PC-3 (cell line): ENCODE measurements around the gene IDH3G. TPM values are rescaled to one million over a fixed set of nuclear protein-coding genes. Genes with fewer than 3 reads are reported as not detected.

Experiments used
- ATAC-seq: fragments of 200-7000 bp; cut with Tn5 transposase; 2 replicates; pipeline ENCODE4 v1.9.1; 2020; ENCODE audit warnings: mild to moderate bottlenecking, moderate library complexity
- BruUV-seq: library from RNA; stranded (reverse); fragments of 400-500 nt; replicated peaks from 2 replicates; lab custom pipeline; 2021; lab: Mats Ljungman, UMichigan
- CTCF ChIA-PET: fragments of 300-600 bp; sonication (Branson Sonifier 250); formaldehyde crosslinking; loops from one replicate; lab custom pipeline; 2022; ENCODE audit warnings: antibody characterized with exemption; lab: Charles Lee
- POLR2A ChIA-PET: fragments of 300-600 bp; sonication (Branson Sonifier 250); formaldehyde crosslinking; loops from one replicate; lab custom pipeline; 2022; ENCODE audit warnings: antibody characterized with exemption; ENCODE audit not compliant: unreplicated experiment; lab: Charles Lee
- DNase-seq: peaks from one replicate; pipeline ENCODE4 v3.0.0-alpha.2; 2015
- H2AFZ ChIP-seq: fragments of 300-600 bp; sonication (generic); 2 replicates; pipeline ENCODE4 v1.6.0; 2016; ENCODE audit warnings: antibody characterized with exemption, low read length
- H3F3A ChIP-seq: fragments of 300-600 bp; sonication (generic); one replicate; pipeline ENCODE4 v1.6.0; 2017; ENCODE audit warnings: antibody characterized with exemption, low read length, control low read depth, mild to moderate bottlenecking; ENCODE audit not compliant: unreplicated experiment
- H3K27ac ChIP-seq: fragments of 300-600 bp; sonication (generic); 2 replicates; pipeline ENCODE4 v1.5.1; 2016; ENCODE audit warnings: mild to moderate bottlenecking, low read length
- H3K27me3 ChIP-seq: fragments of 300-600 bp; sonication (generic); 2 replicates; pipeline ENCODE4 v1.6.1; 2016; ENCODE audit warnings: low read length, mixed read lengths
- H3K36me3 ChIP-seq: fragments of 300-600 bp; sonication (generic); 2 replicates; pipeline ENCODE4 v1.6.1; 2016; ENCODE audit warnings: low read depth, mixed run types, low read length, mixed read lengths
- H3K4me1 ChIP-seq: fragments of 300-600 bp; sonication (generic); 2 replicates; pipeline ENCODE4 v1.5.1; 2016; ENCODE audit warnings: low read length; ENCODE audit not compliant: insufficient read depth
- H3K4me2 ChIP-seq: fragments of 300-600 bp; sonication (generic); 2 replicates; pipeline ENCODE4 v1.6.0; 2016; ENCODE audit warnings: low read length
- H3K4me3 ChIP-seq: fragments of 300-600 bp; sonication (generic); 2 replicates; pipeline ENCODE4 v1.5.1; 2016; ENCODE audit warnings: mild to moderate bottlenecking, low read length, mixed read lengths
- H3K79me2 ChIP-seq: fragments of 300-600 bp; sonication (generic); 2 replicates; pipeline ENCODE4 v1.6.1; 2017; ENCODE audit warnings: low read length, mixed read lengths
- H3K9ac ChIP-seq: fragments of 300-600 bp; sonication (generic); 2 replicates; pipeline ENCODE4 v1.6.0; 2016; ENCODE audit warnings: mild to moderate bottlenecking, low read length
- H3K9me2 ChIP-seq: fragments of 300-600 bp; sonication (generic); replicated peaks from 2 replicates; pipeline ENCODE4 v1.6.1; 2016; ENCODE audit warnings: mixed run types, low read length, mixed read lengths
- H3K9me3 ChIP-seq: fragments of 300-600 bp; sonication (generic); 2 replicates; pipeline ENCODE4 v1.6.1; 2016; ENCODE audit warnings: low read length, mixed read lengths
- H4K20me1 ChIP-seq: fragments of 300-600 bp; sonication (generic); 2 replicates; pipeline ENCODE4 v1.6.1; 2016; ENCODE audit warnings: low read length, mixed read lengths
- EZH2 ChIP-seq: fragments of 300-600 bp; sonication (generic); IDR thresholded peaks from one replicate; pipeline ENCODE4 v1.6.1; 2017; ENCODE audit warnings: antibody characterized with exemption, mild to moderate bottlenecking, low read length; ENCODE audit not compliant: unreplicated experiment
- EZH2phosphoT487 ChIP-seq: fragments of 300-600 bp; sonication (generic); IDR thresholded peaks from 2 replicates; pipeline ENCODE4 v1.6.1; 2018; ENCODE audit warnings: mild to moderate bottlenecking, antibody characterized with exemption, low read length, borderline replicate concordance
- intact Hi-C: fragments of 100-400 bp; cut with micrococcal nuclease; formaldehyde crosslinking; loops from 2 replicates; pipeline ENCODE4 v1.9.0; 2023
- total RNA-seq: library from RNA; depleted of rRNA; stranded (reverse); fragments of >200 nt; gene quantifications from 2 replicates; pipeline ENCODE4 v1.2.3, GENCODE V29; 2014
- TF ChIP-seq, protein P1 (sequence below): fragments of 300-600 bp; sonication (generic); conservative IDR thresholded peaks from 2 replicates; pipeline ENCODE4 v1.5.1; 2017; ENCODE audit warnings: antibody characterized with exemption, low read depth, mild to moderate bottlenecking, low read length

Gene IDH3G
- total RNA-seq, 1 experiment from 2014 or later, result 104 TPM

GRCh38 chrX:153830640-153831428, 36.7 kb upstream of the IDH3G start:
- POLR2A ChIA-PET, result no interaction called here
- Histone ChIP-seq H3K4me2 (no peak overlapping the region), H3K36me3 (no peaks in the 10 kb centered on the region), H4K20me1 (no peaks in the 10 kb centered on the region), H3K9me2 (no peaks in the 10 kb centered on the region), H3K4me1 (no peaks in the 10 kb centered on the region), H3F3A (no peaks in the 10 kb centered on the region), H3K4me3 (no peak overlapping the region), H3K9me3 (no peaks in the 10 kb centered on the region), H3K9ac (no peak overlapping the region), H3K27ac (no peak overlapping the region), H3K79me2 (no peaks in the 10 kb centered on the region), H2AFZ (no peak overlapping the region), H3K27me3 (peaks cover 37% of the 10 kb centered on the region)
- CTCF ChIA-PET, result no interaction called here
- DNase-seq (no peak), ATAC-seq (peak; percentile 22; the same call in 1 of the 2 replicates)
- TF ChIP-seq, protein P1, sequence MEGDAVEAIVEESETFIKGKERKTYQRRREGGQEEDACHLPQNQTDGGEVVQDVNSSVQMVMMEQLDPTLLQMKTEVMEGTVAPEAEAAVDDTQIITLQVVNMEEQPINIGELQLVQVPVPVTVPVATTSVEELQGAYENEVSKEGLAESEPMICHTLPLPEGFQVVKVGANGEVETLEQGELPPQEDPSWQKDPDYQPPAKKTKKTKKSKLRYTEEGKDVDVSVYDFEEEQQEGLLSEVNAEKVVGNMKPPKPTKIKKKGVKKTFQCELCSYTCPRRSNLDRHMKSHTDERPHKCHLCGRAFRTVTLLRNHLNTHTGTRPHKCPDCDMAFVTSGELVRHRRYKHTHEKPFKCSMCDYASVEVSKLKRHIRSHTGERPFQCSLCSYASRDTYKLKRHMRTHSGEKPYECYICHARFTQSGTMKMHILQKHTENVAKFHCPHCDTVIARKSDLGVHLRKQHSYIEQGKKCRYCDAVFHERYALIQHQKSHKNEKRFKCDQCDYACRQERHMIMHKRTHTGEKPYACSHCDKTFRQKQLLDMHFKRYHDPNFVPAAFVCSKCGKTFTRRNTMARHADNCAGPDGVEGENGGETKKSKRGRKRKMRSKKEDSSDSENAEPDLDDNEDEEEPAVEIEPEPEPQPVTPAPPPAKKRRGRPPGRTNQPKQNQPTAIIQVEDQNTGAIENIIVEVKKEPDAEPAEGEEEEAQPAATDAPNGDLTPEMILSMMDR, result no peak
- TF ChIP-seq EZH2phosphoT487 (no peak), EZH2 (no peak)
- BruUV-seq, result no TSS peak
- intact Hi-C loops, result no loop called here

DNA sequence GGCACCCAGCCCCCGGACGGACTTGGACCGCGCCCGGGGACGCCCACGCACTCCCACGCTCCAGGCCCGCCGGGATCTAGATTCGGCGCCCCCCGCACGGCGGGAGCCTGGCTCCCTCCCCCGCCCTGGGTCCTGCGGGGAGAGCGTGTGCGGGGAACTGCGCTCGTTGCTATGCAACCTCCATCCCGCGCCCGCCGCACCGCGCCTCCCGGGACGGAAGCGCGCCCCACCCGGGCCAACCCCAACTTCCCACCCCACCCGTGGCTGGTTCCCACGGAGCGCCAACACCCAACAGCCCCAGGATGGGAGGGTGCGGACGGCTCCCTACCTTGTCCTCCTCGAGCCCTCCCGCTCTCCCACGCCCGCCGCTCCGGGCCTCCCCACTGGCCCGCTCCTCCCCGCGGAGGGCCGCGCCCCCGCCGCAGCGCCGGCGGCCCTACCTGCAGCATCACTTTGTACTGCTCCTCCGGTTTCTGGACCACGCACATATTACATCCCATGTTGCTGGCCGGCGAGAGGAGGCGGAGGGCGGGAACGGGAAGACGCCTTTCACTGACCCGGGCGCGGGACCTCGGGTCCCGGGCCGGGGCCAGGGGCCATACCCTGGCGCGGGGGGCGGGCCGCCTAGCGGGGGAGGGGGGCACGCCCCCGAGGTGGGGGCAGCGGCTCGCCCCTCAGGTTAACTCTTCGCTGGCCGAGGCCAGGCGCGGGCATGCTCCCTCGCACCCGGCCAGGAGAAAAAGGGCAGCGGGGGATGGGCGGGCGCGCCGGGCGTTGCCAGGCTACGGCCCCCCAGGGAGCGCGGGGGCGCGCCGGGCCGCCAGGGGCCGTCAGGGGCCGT, 35.8 kb upstream of the IDH3G start, which contains the start of gene PDZD4:
Gene PDZD4, minus strand, starts transcription at position 746 of the 841 bp plus-strand sequence. Its CDS starts 246 bp downstream, at position 500.
- H4K20me1 ChIP-seq, result no peaks in the 10 kb centered on the region
- H3K9me3 ChIP-seq, result no peaks in the 10 kb centered on the region
- no peaks in the 10 kb centered on the region for H3K36me3 ChIP-seq
- intact Hi-C loops, result no loop called here
- no peaks in the 10 kb centered on the region for H3K4me1 ChIP-seq
- no peak within 1 kb of the TSS for H3K27ac ChIP-seq
- H3K27me3 ChIP-seq, result peaks cover 43% of the 10 kb centered on the region
- CTCF ChIA-PET, result no interaction called here
- DNase-seq, result no peak
- peak within 1 kb of the TSS; percentile 56 for H3K4me2 ChIP-seq
- no peaks in the 10 kb centered on the region for H3F3A ChIP-seq
- H3K4me3 ChIP-seq, result peak within 1 kb of the TSS; percentile 32; the same call in 1 of the 2 replicates
- peak; percentile 22; the same call in 1 of the 2 replicates for ATAC-seq
- POLR2A ChIA-PET, result no interaction called here
- H2AFZ ChIP-seq, result no peak within 1 kb of the TSS
- BruUV-seq, result no TSS peak
- H3K9me2 ChIP-seq, result no peaks in the 10 kb centered on the region
- H3K79me2 ChIP-seq, result no peaks in the 10 kb centered on the region
- TF ChIP-seq EZH2phosphoT487 (peak; percentile 66; the same call in 1 of the 2 replicates), EZH2 (peak; percentile 88)
- TF ChIP-seq, protein P1, result no peak
- no peak within 1 kb of the TSS for H3K9ac ChIP-seq
